HEK293 (cell line): ENCODE results near the gene CTDSP2.

Experiments
- CTCF ChIA-PET: fragments of 350-600 bp; formaldehyde crosslinking; extraction: SDS; loops from one replicate; lab custom pipeline; 2021; ENCODE audit warnings: antibody characterized with exemption; lab: Yijun Ruan, JAX
- POLR2A ChIA-PET: fragments of 300-600 bp; formaldehyde crosslinking; extraction: SDS; loops from one replicate; lab custom pipeline; 2020; ENCODE audit warnings: antibody characterized with exemption, inconsistent platforms; lab: Yijun Ruan, JAX
- H3K27ac ChIP-seq: fragments of 200-500 bp; sonication (Bioruptor generic); 2 replicates; pipeline ENCODE4 v1.5.1; 2014; ENCODE audit warnings: low read depth, low read length, control low read depth, inconsistent platforms; ENCODE audit errors: extremely low read depth
- H3K36me3 ChIP-seq, 2 experiments: fragments of 200-500 bp in 1 of 2; sonication (Bioruptor generic) in 1 of 2; 1 replicate in 1 of 2; 2 replicates in 1 of 2; pipeline ENCODE4 v1.5.1; 2014 to 2017; ENCODE audit warnings: inconsistent platforms in 2 of 2, low read length in 2 of 2; ENCODE audit not compliant: control insufficient read depth in 2 of 2, insufficient read depth in 1 of 2
- H3K4me1 ChIP-seq: fragments of 200-500 bp; sonication (Bioruptor generic); 2 replicates; pipeline ENCODE4 v1.5.1; 2014; ENCODE audit warnings: mild to moderate bottlenecking, low read length, inconsistent platforms; ENCODE audit not compliant: control insufficient read depth, insufficient read depth
- H3K4me3 ChIP-seq: 2 replicates; pipeline ENCODE4 v1.5.1; 2011; ENCODE audit warnings: low read depth, mild to moderate bottlenecking, control low read depth, low read length, moderate library complexity
- H3K9me3 ChIP-seq: fragments of 200-500 bp; sonication (Bioruptor generic); 2 replicates; pipeline ENCODE4 v1.5.1; 2014; ENCODE audit warnings: low read depth, low read length, inconsistent platforms; ENCODE audit not compliant: control insufficient read depth, insufficient read depth
- BCL11B ChIP-seq: fragments of 450-650 bp; formaldehyde crosslinking; IDR thresholded peaks from 2 replicates; pipeline ENCODE4 v1.5.1; 2016; ENCODE audit warnings: low read depth, missing biosample characterization, missing genetic modification characterization
- MEIS1 ChIP-seq: sonication (generic); formaldehyde crosslinking; IDR thresholded peaks from 2 replicates; pipeline ENCODE4 v1.8.1; 2022; ENCODE audit warnings: missing genetic modification reagents, mild to moderate bottlenecking, borderline replicate concordance
- SP2 ChIP-seq: fragments of 450-650 bp; formaldehyde crosslinking; IDR thresholded peaks from 2 replicates; pipeline ENCODE4 v1.5.1; 2016; ENCODE audit warnings: missing biosample characterization, missing genetic modification characterization
- TRIM28 ChIP-seq: IDR thresholded peaks from 2 replicates; pipeline ENCODE4 v1.6.1; 2011; ENCODE audit warnings: low read length, control low read depth, borderline replicate concordance
- YY2 ChIP-seq: fragments of 450-650 bp; formaldehyde crosslinking; IDR thresholded peaks from 2 replicates; pipeline ENCODE4 v1.5.1; 2016; ENCODE audit warnings: missing biosample characterization, missing genetic modification characterization
- ZFHX2 ChIP-seq: fragments of 450-650 bp; formaldehyde crosslinking; conservative IDR thresholded peaks from 2 replicates; pipeline ENCODE4 v1.5.1; 2016; ENCODE audit warnings: missing biosample characterization, missing genetic modification characterization
- ZNF112 ChIP-seq: fragments of 450-650 bp; formaldehyde crosslinking; IDR thresholded peaks from 2 replicates; pipeline ENCODE4 v1.5.0; 2017; ENCODE audit warnings: missing biosample characterization, missing genetic modification characterization
- ZNF133 ChIP-seq: fragments of 450-650 bp; formaldehyde crosslinking; IDR thresholded peaks from 2 replicates; pipeline ENCODE4 v1.5.1; 2016; ENCODE audit warnings: missing biosample characterization, missing genetic modification characterization
- ZNF169 ChIP-seq: fragments of 450-650 bp; formaldehyde crosslinking; IDR thresholded peaks from 2 replicates; pipeline ENCODE4 v1.5.1; 2016; ENCODE audit warnings: missing biosample characterization, missing genetic modification characterization
- ZNF302 ChIP-seq: fragments of 450-650 bp; formaldehyde crosslinking; IDR thresholded peaks from 2 replicates; pipeline ENCODE4 v1.5.1; 2016; ENCODE audit warnings: missing biosample characterization, missing genetic modification characterization, low read depth
- ZNF423 ChIP-seq: fragments of 450-650 bp; formaldehyde crosslinking; IDR thresholded peaks from 2 replicates; pipeline ENCODE4 v1.5.1; 2016; ENCODE audit warnings: missing biosample characterization, missing genetic modification characterization
- ZNF530 ChIP-seq: fragments of 450-650 bp; formaldehyde crosslinking; IDR thresholded peaks from 2 replicates; pipeline ENCODE4 v1.5.1; 2016; ENCODE audit warnings: low read depth, missing biosample characterization, missing genetic modification characterization
- ZNF654 ChIP-seq: fragments of 450-650 bp; formaldehyde crosslinking; IDR thresholded peaks from 2 replicates; pipeline ENCODE4 v1.5.1; 2016; ENCODE audit warnings: low read depth, missing biosample characterization, missing genetic modification characterization
- ZNF701 ChIP-seq: fragments of 450-650 bp; formaldehyde crosslinking; IDR thresholded peaks from 2 replicates; pipeline ENCODE4 v1.5.1; 2016; ENCODE audit warnings: missing biosample characterization, missing genetic modification characterization
- ZNF707 ChIP-seq: fragments of 450-650 bp; formaldehyde crosslinking; IDR thresholded peaks from 2 replicates; pipeline ENCODE4 v1.5.1; 2016; ENCODE audit warnings: missing biosample characterization, missing genetic modification characterization
- ZNF747 ChIP-seq: fragments of 450-650 bp; formaldehyde crosslinking; IDR thresholded peaks from 2 replicates; pipeline ENCODE4 v1.5.1; 2016; ENCODE audit warnings: missing biosample characterization, missing genetic modification characterization
- ZNF776 ChIP-seq: fragments of 450-650 bp; formaldehyde crosslinking; IDR thresholded peaks from 2 replicates; pipeline ENCODE4 v1.5.0; 2017; ENCODE audit warnings: missing biosample characterization, missing genetic modification characterization, borderline replicate concordance
- ZNF785 ChIP-seq: fragments of 450-650 bp; formaldehyde crosslinking; IDR thresholded peaks from 2 replicates; pipeline ENCODE4 v1.5.1; 2016; ENCODE audit warnings: missing biosample characterization, missing genetic modification characterization
- TF ChIP-seq, protein P1 (sequence below): fragments of 450-650 bp; formaldehyde crosslinking; IDR thresholded peaks from 2 replicates; pipeline ENCODE4 v1.5.1; 2016; ENCODE audit warnings: missing biosample characterization, missing genetic modification characterization, low read depth
- TF ChIP-seq, protein P2 (sequence below): fragments of 450-650 bp; formaldehyde crosslinking; IDR thresholded peaks from 2 replicates; pipeline ENCODE4 v1.5.1; 2016; ENCODE audit warnings: missing biosample characterization, missing genetic modification characterization

The CTDSP2 gene

DNA sequence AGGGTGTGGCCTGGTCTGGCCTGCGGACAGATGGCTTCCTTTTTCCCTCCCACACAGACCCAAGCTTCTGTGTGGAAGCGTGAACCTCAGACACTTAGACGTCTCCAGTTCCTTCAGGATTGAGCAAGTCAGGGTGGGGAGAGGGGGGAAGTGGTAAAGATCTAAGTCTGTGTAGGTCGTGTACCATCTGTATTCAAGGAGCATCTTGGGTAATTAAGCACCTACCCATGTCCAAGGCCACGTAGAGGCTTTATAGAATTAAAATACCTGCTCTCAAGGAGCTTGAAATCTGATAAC, 29.7 kb downstream of the CTDSP2 start:
- no peak overlapping the region for H3K4me3 ChIP-seq
- no peak overlapping the region for H3K27ac ChIP-seq
- CTCF ChIA-PET: interaction anchor here (0.8 to 4.5 kb wide), 5 partner anchors 8 to 89 kb away, joined by 3 to 27 read pairs (median 3); no protein-coding TSS in a partner anchor
- H3K36me3 ChIP-seq: peaks cover 0 to 22% of the 10 kb centered on the region in 2 experiments; a peak in 2 of 3 replicates
- TF ChIP-seq ZNF701 (tag by site-specific recombination) (no peak), BCL11B (no peak), MEIS1 (no peak), ZNF423 (tag by site-specific recombination) (no peak), ZNF302 (no peak), ZFHX2 (tag by site-specific recombination) (no peak), ZNF707 (tag by site-specific recombination) (no peak), ZNF654 (tag by site-specific recombination) (no peak), ZNF133 (tag by site-specific recombination) (no peak), SP2 (tag by site-specific recombination) (no peak), ZNF747 (tag by site-specific recombination) (no peak), ZNF530 (tag by site-specific recombination) (no peak), YY2 (tag by site-specific recombination) (no peak), TRIM28 (no peak)
- TF ChIP-seq, protein P1, sequence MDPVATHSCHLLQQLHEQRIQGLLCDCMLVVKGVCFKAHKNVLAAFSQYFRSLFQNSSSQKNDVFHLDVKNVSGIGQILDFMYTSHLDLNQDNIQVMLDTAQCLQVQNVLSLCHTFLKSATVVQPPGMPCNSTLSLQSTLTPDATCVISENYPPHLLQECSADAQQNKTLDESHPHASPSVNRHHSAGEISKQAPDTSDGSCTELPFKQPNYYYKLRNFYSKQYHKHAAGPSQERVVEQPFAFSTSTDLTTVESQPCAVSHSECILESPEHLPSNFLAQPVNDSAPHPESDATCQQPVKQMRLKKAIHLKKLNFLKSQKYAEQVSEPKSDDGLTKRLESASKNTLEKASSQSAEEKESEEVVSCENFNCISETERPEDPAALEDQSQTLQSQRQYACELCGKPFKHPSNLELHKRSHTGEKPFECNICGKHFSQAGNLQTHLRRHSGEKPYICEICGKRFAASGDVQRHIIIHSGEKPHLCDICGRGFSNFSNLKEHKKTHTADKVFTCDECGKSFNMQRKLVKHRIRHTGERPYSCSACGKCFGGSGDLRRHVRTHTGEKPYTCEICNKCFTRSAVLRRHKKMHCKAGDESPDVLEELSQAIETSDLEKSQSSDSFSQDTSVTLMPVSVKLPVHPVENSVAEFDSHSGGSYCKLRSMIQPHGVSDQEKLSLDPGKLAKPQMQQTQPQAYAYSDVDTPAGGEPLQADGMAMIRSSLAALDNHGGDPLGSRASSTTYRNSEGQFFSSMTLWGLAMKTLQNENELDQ (tag by site-specific recombination): no peak
- TF ChIP-seq, protein P2, sequence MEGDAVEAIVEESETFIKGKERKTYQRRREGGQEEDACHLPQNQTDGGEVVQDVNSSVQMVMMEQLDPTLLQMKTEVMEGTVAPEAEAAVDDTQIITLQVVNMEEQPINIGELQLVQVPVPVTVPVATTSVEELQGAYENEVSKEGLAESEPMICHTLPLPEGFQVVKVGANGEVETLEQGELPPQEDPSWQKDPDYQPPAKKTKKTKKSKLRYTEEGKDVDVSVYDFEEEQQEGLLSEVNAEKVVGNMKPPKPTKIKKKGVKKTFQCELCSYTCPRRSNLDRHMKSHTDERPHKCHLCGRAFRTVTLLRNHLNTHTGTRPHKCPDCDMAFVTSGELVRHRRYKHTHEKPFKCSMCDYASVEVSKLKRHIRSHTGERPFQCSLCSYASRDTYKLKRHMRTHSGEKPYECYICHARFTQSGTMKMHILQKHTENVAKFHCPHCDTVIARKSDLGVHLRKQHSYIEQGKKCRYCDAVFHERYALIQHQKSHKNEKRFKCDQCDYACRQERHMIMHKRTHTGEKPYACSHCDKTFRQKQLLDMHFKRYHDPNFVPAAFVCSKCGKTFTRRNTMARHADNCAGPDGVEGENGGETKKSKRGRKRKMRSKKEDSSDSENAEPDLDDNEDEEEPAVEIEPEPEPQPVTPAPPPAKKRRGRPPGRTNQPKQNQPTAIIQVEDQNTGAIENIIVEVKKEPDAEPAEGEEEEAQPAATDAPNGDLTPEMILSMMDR (tag by site-specific recombination): no peak
- TF ChIP-seq, all 188 proteins: peak for 0
- Histone ChIP-seq H3K9me3 (no peaks in the 10 kb centered on the region), H3K4me1 (no peaks in the 10 kb centered on the region)
- POLR2A ChIA-PET: no interaction called here

DNA sequence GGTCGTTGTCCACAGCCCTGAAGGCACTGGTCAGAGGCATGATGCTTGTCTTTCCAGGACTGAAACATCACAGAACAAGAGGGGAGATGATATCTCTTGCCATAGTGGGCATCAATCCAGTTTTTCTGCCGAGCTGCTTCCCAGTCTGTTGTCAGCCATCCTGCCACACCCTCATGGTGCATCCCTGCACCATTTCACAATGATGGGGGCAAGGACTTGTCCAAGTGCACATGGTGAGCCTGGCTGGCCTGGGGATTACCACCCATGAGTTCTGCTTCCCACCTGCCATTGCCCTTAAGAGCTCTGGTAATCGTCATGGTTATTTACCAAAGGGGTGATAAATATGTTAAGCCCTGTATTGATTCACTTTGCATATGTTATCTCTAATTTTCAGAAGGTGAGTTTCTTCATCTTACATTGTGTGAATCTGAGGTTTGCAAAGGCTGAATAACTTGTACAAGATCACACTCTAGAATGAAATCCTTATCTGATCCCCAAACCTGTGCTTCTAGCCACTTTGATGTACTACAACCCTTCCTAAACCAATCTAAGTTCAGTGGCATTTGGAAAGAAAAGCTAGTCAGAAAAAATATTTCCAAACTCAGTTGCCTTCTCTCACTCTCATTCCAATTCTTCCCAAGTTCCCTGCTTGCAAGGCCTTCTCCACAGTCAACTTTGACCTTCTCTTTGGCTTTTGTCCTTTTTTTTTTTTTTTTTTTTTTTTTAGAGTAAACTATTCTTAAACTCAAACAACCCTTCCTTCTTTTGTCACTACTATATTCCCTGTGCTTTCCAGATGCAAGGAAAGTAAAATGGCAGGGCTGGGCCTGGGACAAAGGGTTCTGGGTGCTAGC, 30.3 kb downstream of the CTDSP2 start:
- ChIA-PET CTCF (interaction anchor here (0.8 to 4.5 kb wide), 8 partner anchors 9 to 90 kb away, joined by 3 to 27 read pairs (median 3); no protein-coding TSS in a partner anchor), POLR2A (no interaction called here)
- H3K36me3 ChIP-seq: peaks cover 0 to 20% of the 10 kb centered on the region in 2 experiments; a peak in 2 of 3 replicates
- no peaks in the 10 kb centered on the region for H3K9me3 ChIP-seq
- H3K4me1 ChIP-seq: no peaks in the 10 kb centered on the region
- TF ChIP-seq ZNF169 (tag by site-specific recombination) (no peak), ZNF112 (tag by site-specific recombination) (no peak), ZNF776 (tag by site-specific recombination) (no peak), ZNF785 (tag by site-specific recombination) (no peak)
- H3K4me3 ChIP-seq: no peak overlapping the region
- H3K27ac ChIP-seq: no peak overlapping the region
